GM12878 (cell line): ENCODE data around the gene C11orf52.

Source experiments
- BCL3 ChIP-seq: IDR thresholded peaks from 2 replicates; pipeline ENCODE4 v1.6.1; 2011; ENCODE audit warnings: borderline replicate concordance, low read depth, mild to moderate bottlenecking, moderate library complexity, low read length; ENCODE audit not compliant: insufficient read depth, poor library complexity, severe bottlenecking
- BCLAF1 ChIP-seq: fragments of 450-650 bp; IDR thresholded peaks from 2 replicates; pipeline ENCODE4 v1.6.1; 2017; ENCODE audit warnings: antibody characterized with exemption, mild to moderate bottlenecking, moderate library complexity
- CEBPB ChIP-seq, 2 experiments: fragments of 150-350 bp in 1 of 2; IDR thresholded peaks; 2 replicates each; pipeline ENCODE4 v1.6.1; 2012 to 2014; ENCODE audit warnings: low read depth in 2 of 2, low read length in 2 of 2, borderline replicate concordance in 1 of 2, inconsistent platforms in 1 of 2
- CREB1 ChIP-seq: IDR thresholded peaks from 2 replicates; pipeline ENCODE4 v1.6.1; 2012; ENCODE audit warnings: low read depth, mild to moderate bottlenecking, inconsistent platforms
- CTCF ChIP-seq, 3 experiments: IDR thresholded peaks in 2 of 3; conservative IDR thresholded peaks in 1 of 3; 2 replicates each; pipeline ENCODE4 v1.5.1; 2011; ENCODE audit warnings: low read depth in 3 of 3, low read length in 3 of 3, mild to moderate bottlenecking in 3 of 3, control low read depth in 2 of 3, moderate library complexity in 2 of 3, inconsistent platforms in 1 of 3, mixed read lengths in 1 of 3; ENCODE audit not compliant: control insufficient read depth in 2 of 3, insufficient read depth in 1 of 3; ENCODE audit errors: extremely low read depth in 1 of 3
- EP300 ChIP-seq, 2 experiments: fragments of 150-350 bp in 1 of 2; IDR thresholded peaks; 2 replicates each; pipeline ENCODE4 v1.6.1; 2011 to 2012; ENCODE audit warnings: low read depth in 2 of 2, low read length in 2 of 2, borderline replicate concordance in 1 of 2, improper control_type of control experiment in 1 of 2, inconsistent platforms in 1 of 2; ENCODE audit not compliant: control insufficient read depth in 1 of 2
- NR2C2 ChIP-seq: IDR thresholded peaks from 2 replicates; pipeline ENCODE4 v1.6.1; 2011; ENCODE audit warnings: borderline replicate concordance, low read depth; ENCODE audit not compliant: control insufficient read depth, insufficient read length
- NRF1 ChIP-seq: conservative IDR thresholded peaks from 2 replicates; pipeline ENCODE4 v1.6.1; 2011; ENCODE audit warnings: mild to moderate bottlenecking, low read depth, low read length, improper control_type of control experiment
- POLR2A ChIP-seq: IDR thresholded peaks from 2 replicates; pipeline ENCODE4 v1.6.1; 2011; ENCODE audit warnings: low read depth, mild to moderate bottlenecking, low read length
- SIX5 ChIP-seq: IDR thresholded peaks from 2 replicates; pipeline ENCODE4 v1.6.1; 2011; ENCODE audit warnings: mild to moderate bottlenecking, low read depth, low read length, moderate library complexity; ENCODE audit not compliant: severe bottlenecking
- ZNF207 ChIP-seq: fragments of 450-650 bp; IDR thresholded peaks from 2 replicates; pipeline ENCODE4 v1.6.1; 2014; ENCODE audit warnings: antibody characterized with exemption, mild to moderate bottlenecking, borderline replicate concordance
- TF ChIP-seq, protein P1 (sequence below): IDR thresholded peaks from 2 replicates; pipeline ENCODE4 v1.6.1; 2011; ENCODE audit warnings: low read depth, low read length, improper control_type of control experiment, borderline replicate concordance

DNA sequence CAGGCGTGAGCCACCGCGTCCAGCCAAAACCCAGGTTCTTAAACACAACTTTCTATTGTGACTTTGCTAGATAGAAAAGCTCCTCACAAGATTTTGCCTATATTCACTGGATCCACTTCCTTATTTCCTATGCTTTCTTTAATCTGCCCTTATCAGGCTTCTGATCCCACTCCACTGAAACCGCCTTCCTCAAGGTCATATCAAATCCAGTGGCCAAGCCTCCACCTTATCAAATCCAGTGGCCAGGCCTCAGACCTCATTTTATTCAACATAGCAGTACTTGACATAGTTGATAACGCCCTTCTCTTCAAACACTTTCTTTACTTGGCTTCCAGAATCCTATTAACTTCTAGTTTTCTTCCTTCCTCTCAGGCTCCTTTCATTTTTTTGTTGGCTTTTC lies 48.0 kb downstream of the C11orf52 start:
- TF ChIP-seq, protein P1, sequence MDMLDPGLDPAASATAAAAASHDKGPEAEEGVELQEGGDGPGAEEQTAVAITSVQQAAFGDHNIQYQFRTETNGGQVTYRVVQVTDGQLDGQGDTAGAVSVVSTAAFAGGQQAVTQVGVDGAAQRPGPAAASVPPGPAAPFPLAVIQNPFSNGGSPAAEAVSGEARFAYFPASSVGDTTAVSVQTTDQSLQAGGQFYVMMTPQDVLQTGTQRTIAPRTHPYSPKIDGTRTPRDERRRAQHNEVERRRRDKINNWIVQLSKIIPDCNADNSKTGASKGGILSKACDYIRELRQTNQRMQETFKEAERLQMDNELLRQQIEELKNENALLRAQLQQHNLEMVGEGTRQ = no peak
- TF ChIP-seq NRF1 (no peak), CREB1 (no peak), BCL3 (no peak), POLR2A (no peak), ZNF207 (no peak), EP300 (IDR thresholded peaks at IDR 0.05; ENCODE audit: borderline replicate concordance in 1 of 2, control insufficient read depth in 1 of 2, low read depth in 2 of 2, low read length in 2 of 2) (no peak), NR2C2 (no peak), CTCF (IDR thresholded peaks at IDR 0.05 in 2 of 3, conservative IDR thresholded peaks at IDR 0.05 in 1 of 3; ENCODE audit: control insufficient read depth in 2 of 3, extremely low read depth in 1 of 3, insufficient read depth in 1 of 3, low read depth in 3 of 3, low read length in 3 of 3) (no peak), SIX5 (no peak), BCLAF1 (no peak), CEBPB (IDR thresholded peaks at IDR 0.05; ENCODE audit: borderline replicate concordance in 1 of 2, low read depth in 2 of 2, low read length in 2 of 2) (no peak)
